ENCODE results near the gene NFYC.

The NFYC gene

DNA sequence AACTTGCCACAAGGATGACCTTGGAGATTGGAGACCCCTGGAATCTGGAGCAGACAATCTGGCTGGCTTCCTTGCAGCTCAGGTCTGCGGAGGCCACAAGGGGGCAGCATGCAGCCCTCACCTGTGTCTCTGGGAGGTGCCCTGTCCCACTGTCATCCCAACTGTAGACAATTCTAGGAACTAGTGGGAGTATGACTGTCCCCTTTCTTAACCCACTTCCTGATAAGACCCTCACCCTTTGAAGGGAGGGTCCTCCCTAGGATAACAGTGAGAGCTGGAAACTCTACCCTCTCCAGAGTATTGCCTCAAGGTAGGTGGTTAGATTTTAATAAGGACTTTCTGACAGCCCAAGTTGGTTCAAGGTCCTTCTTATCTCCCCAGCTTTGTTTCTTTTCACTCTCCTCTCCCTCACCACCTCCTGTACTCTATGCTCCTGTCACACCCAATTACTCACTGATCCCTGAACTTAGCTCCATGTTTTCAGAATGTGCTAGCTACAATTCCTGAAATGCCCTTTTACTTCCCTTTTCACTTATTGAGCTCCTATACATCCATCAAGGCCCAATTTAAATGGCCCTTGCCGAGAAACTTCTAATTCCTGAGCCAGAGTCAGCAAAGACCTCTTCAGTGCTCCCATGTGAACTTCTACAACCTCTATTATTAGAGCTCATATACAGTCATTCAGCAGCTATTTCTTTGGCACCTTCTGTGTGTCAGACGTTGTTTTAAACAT lies 82.9 kb downstream of the NFYC start:
- Histone ChIP-seq H3K9me3 (ENCODE audit: insufficient read depth, low read length, severe bottlenecking) (peaks cover 15% of the 10 kb centered on the region), H3K27ac (ENCODE audit: low read length) (no peak overlapping the region), H3K79me2 (ENCODE audit: insufficient read depth, low read length) (no peaks in the 10 kb centered on the region), H3K4me3 (ENCODE audit: low read depth in 1 of 2, low read length in 2 of 2) (no peak overlapping the region), H3K36me3 (ENCODE audit: insufficient read depth, low read length) (peaks cover 52% of the 10 kb centered on the region), H2AFZ (ENCODE audit: low read depth, low read length) (no peak overlapping the region), H3K27me3 (ENCODE audit: insufficient read depth, low read length, poor library complexity) (no peaks in the 10 kb centered on the region), H3K4me2 (ENCODE audit: insufficient read depth, low read length) (no peak overlapping the region), H3K4me1 (ENCODE audit: insufficient read depth, low read length) (no peaks in the 10 kb centered on the region), H4K20me1 (ENCODE audit: insufficient read depth, low read length) (0 out of 2 replicates have a peak, but pooled peaks cover 5% of the 10 kb centered on the region), H3K9ac (ENCODE audit: low read depth, low read length) (no peak overlapping the region)
- no peak for TF ChIP-seq EZH2 (IDR thresholded peaks at IDR 0.05; ENCODE audit: borderline replicate concordance, low read depth, low read length, severe bottlenecking)
- TF ChIP-seq, protein P1, sequence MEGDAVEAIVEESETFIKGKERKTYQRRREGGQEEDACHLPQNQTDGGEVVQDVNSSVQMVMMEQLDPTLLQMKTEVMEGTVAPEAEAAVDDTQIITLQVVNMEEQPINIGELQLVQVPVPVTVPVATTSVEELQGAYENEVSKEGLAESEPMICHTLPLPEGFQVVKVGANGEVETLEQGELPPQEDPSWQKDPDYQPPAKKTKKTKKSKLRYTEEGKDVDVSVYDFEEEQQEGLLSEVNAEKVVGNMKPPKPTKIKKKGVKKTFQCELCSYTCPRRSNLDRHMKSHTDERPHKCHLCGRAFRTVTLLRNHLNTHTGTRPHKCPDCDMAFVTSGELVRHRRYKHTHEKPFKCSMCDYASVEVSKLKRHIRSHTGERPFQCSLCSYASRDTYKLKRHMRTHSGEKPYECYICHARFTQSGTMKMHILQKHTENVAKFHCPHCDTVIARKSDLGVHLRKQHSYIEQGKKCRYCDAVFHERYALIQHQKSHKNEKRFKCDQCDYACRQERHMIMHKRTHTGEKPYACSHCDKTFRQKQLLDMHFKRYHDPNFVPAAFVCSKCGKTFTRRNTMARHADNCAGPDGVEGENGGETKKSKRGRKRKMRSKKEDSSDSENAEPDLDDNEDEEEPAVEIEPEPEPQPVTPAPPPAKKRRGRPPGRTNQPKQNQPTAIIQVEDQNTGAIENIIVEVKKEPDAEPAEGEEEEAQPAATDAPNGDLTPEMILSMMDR (IDR thresholded peaks at IDR 0.05; ENCODE audit: borderline replicate concordance, extremely low read depth, low read length, poor library complexity, severe bottlenecking) = peak; percentile 76
- ATAC-seq (ENCODE audit: insufficient read depth, low read depth) (peak; percentile 61; the same call in 2 of the 3 replicates), DNase-seq (peak; percentile 54)

DNA sequence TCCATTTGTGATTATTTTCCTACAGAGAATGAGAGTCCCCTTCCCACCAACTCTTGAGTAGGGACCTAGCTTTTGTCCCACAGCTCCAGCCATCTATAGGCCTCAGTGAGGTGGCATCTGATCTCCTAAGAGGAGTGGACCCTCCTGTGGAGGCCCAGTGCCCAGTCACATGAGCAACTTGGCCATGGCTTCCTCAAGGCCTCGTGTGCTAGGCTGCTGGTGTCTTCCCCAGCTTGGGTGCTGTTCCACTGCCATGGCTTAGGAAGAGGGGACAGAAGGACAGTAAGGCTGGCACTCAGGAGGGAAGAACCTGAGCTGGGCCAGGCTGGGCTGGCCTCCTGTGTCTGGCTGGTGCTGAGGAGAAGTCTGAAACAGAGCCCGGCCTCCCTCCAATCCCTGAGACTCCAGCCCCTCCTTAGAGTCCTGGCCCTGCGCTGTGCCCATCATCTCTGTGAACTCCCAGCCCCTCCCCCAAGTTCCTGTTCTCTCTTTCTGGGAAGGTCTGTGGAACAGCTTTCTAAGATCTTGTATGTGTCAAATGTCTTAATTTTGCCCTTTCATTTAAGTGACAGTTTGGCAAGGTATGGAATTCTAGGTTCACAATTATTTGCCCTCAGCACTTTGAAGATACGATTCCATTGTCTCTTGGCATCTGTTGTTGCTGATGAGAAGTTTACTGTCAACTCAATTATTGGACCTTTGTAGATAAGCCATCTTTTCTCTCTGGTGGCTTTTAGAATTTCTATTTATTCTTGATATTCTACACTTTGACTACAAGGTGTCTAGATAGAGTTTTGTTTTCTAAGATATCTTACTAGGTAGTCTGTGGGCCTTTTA lies 85.0 kb downstream of the NFYC start:
- Histone ChIP-seq H3K79me2 (ENCODE audit: insufficient read depth, low read length) (no peaks in the 10 kb centered on the region), H3K4me3 (ENCODE audit: low read depth in 1 of 2, low read length in 2 of 2) (no peak overlapping the region), H3K27ac (ENCODE audit: low read length) (no peak overlapping the region), H4K20me1 (ENCODE audit: insufficient read depth, low read length) (no peaks in the 10 kb centered on the region), H3K4me1 (ENCODE audit: insufficient read depth, low read length) (no peaks in the 10 kb centered on the region), H3K4me2 (ENCODE audit: insufficient read depth, low read length) (no peak overlapping the region), H3K9ac (ENCODE audit: low read depth, low read length) (no peak overlapping the region), H3K9me3 (ENCODE audit: insufficient read depth, low read length, severe bottlenecking) (peaks cover 15% of the 10 kb centered on the region), H2AFZ (ENCODE audit: low read depth, low read length) (no peak overlapping the region), H3K27me3 (ENCODE audit: insufficient read depth, low read length, poor library complexity) (no peaks in the 10 kb centered on the region), H3K36me3 (ENCODE audit: insufficient read depth, low read length) (peaks cover 33% of the 10 kb centered on the region)
- DNase-seq (no peak), ATAC-seq (ENCODE audit: insufficient read depth, low read depth) (no peak)
- TF ChIP-seq EZH2 (IDR thresholded peaks at IDR 0.05; ENCODE audit: borderline replicate concordance, low read depth, low read length, severe bottlenecking) = no peak
- TF ChIP-seq, protein P1 (IDR thresholded peaks at IDR 0.05; ENCODE audit: borderline replicate concordance, extremely low read depth, low read length, poor library complexity, severe bottlenecking) = no peak

- Histone ChIP-seq H3K4me1 (ENCODE audit: insufficient read depth, low read length) (no peaks in the 10 kb centered on the region), H3K4me2 (ENCODE audit: insufficient read depth, low read length) (no peak overlapping the region), H3K4me3 (ENCODE audit: low read depth in 1 of 2, low read length in 2 of 2) (no peak overlapping the region), H3K79me2 (ENCODE audit: insufficient read depth, low read length) (no peaks in the 10 kb centered on the region), H3K9me3 (ENCODE audit: insufficient read depth, low read length, severe bottlenecking) (peaks cover 15% of the 10 kb centered on the region), H3K27ac (ENCODE audit: low read length) (no peak overlapping the region), H3K9ac (ENCODE audit: low read depth, low read length) (no peak overlapping the region), H4K20me1 (ENCODE audit: insufficient read depth, low read length) (no peaks in the 10 kb centered on the region), H2AFZ (ENCODE audit: low read depth, low read length) (no peak overlapping the region), H3K36me3 (ENCODE audit: insufficient read depth, low read length) (peaks cover 25% of the 10 kb centered on the region; the same call in 1 of the 2 replicates), H3K27me3 (ENCODE audit: insufficient read depth, low read length, poor library complexity) (no peaks in the 10 kb centered on the region)
- no peak for ATAC-seq (ENCODE audit: insufficient read depth, low read depth)
- DNase-seq = no peak
- TF ChIP-seq, protein P1 (IDR thresholded peaks at IDR 0.05; ENCODE audit: borderline replicate concordance, extremely low read depth, low read length, poor library complexity, severe bottlenecking) = no peak
- no peak for TF ChIP-seq EZH2 (IDR thresholded peaks at IDR 0.05; ENCODE audit: borderline replicate concordance, low read depth, low read length, severe bottlenecking)
Measured at GRCh38 chr1:40777224-40777970, 85.9 kb downstream of the NFYC start.

Data from DND-41 (cell line).